ENCODE results near the gene ARID1B. TPM values are rescaled to one million over a fixed set of nuclear protein-coding genes. Genes with fewer than 3 reads are reported as not detected.
A peak's percentile ranks its signal among the peaks of the same experiment; 100 is the strongest.

ARID1B gene
- total RNA-seq, 1 donor from 2014 or later, result 248 TPM

DNA sequence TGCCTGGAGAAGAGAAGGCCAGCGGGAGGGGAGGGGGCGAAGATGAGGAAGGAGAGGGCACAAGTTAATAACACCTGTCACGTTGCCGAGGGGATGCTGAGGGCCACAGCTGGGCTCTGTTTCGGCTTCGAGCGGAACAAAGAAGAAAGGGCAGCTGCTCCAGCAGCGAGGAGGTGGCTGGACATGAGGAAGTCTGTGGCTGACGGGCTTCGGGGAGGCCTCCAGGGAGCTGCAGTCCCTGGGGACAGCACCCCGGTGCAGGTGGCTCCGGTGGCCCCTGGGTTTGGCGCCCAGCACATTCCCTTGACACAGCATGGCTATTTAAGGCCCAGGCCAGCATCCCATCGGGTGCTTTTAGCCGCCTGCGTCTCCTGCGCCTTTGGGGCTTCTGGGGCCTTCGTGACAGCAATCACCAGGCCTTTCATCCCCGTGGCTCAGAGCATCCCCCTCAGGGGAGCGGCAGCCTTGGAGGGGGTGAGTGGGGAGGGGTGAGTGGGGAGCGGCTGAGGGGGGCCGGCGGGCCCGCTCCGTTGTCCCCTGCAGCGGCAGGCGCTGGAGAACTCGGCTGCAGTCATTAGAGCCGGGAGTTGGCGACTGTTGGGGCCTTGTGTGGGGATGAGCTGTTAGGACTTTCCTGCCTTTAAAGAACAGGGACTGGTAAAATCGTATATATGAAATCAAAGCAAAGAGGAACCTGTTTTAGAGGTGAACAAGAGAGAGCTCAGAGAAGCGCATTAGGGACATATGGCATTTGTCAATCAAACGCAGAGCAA lies 447.2 kb downstream of the ARID1B start:
- DNase-seq (peak; percentile 52), ATAC-seq (ENCODE audit: low read depth) (peak; percentile 51)
- peaks cover 44% of the 10 kb centered on the region for H3K4me1 Mint-ChIP-seq
- H3K9me3 Mint-ChIP-seq, result no peaks in the 10 kb centered on the region
- CTCF ChIA-PET, result interaction anchor here (1.1 to 1.5 kb wide), 2 partner anchors 9 to 12 kb away, joined by 3 to 6 read pairs; no protein-coding TSS in a partner anchor
- no peaks in the 10 kb centered on the region for H3K36me3 Mint-ChIP-seq (ENCODE audit: low read depth)
- H3K4me3 Mint-ChIP-seq, result peak overlapping the region; percentile 80
- peak overlapping the region; percentile 51 for H3K27ac Mint-ChIP-seq
- no peak for TF ChIP-seq CTCF (IDR thresholded peaks at IDR 0.05)
- POLR2A ChIA-PET, result interaction anchor here (0.6 to 2.8 kb wide), 3 partner anchors 11 to 938 kb away, joined by 3 to 19 read pairs (median 7); no protein-coding TSS in a partner anchor
- H3K27me3 Mint-ChIP-seq, result no peaks in the 10 kb centered on the region
- intact Hi-C loops (cut with micrococcal nuclease), result loop anchor here (5.0 kb wide), 2 partner anchors 443 to 447 kb away; partner anchors contain the start of gene ARID1B

- POLR2A ChIA-PET, result interaction anchor here (2.8 kb wide), 1 partner anchor 49 kb away, joined by 19 read pairs; no protein-coding TSS in a partner anchor
- no peaks in the 10 kb centered on the region for H3K36me3 Mint-ChIP-seq (ENCODE audit: low read depth)
- ATAC-seq (ENCODE audit: low read depth), result no peak
- CTCF ChIA-PET, result interaction anchor here (1.5 kb wide), 1 partner anchor 11 kb away, joined by 6 read pairs; no protein-coding TSS in a partner anchor
- peaks cover 49% of the 10 kb centered on the region for H3K4me1 Mint-ChIP-seq
- DNase-seq, result no peak
- intact Hi-C loops (cut with micrococcal nuclease), result loop anchor here (5.0 kb wide), 2 partner anchors 442 to 448 kb away; partner anchors contain the start of gene ARID1B
- no peak overlapping the region for H3K27ac Mint-ChIP-seq
- H3K27me3 Mint-ChIP-seq, result no peaks in the 10 kb centered on the region
- H3K9me3 Mint-ChIP-seq, result no peaks in the 10 kb centered on the region
- TF ChIP-seq CTCF (IDR thresholded peaks at IDR 0.05), result no peak
- H3K4me3 Mint-ChIP-seq, result no peak overlapping the region
Measured at GRCh38 chr6:157224951-157225574, 447.9 kb downstream of the ARID1B start.

- DNase-seq (no peak), ATAC-seq (ENCODE audit: low read depth) (no peak)
- ChIA-PET POLR2A (interaction anchor here (0.5 kb wide), 1 partner anchor 15 kb away, joined by 4 read pairs; no protein-coding TSS in a partner anchor), CTCF (no interaction called here)
- Mint-ChIP-seq H3K36me3 (ENCODE audit: low read depth) (no peaks in the 10 kb centered on the region), H3K27ac (no peak overlapping the region), H3K9me3 (no peaks in the 10 kb centered on the region), H3K4me1 (peaks cover 48% of the 10 kb centered on the region), H3K4me3 (no peak overlapping the region), H3K27me3 (no peaks in the 10 kb centered on the region)
- intact Hi-C loops (cut with micrococcal nuclease), result no loop called here
- TF ChIP-seq CTCF (IDR thresholded peaks at IDR 0.05), result no peak
Measured at GRCh38 chr6:157225575-157225995, 448.4 kb downstream of the ARID1B start.

- Mint-ChIP-seq H3K36me3 (ENCODE audit: low read depth) (no peaks in the 10 kb centered on the region), H3K27ac (no peak overlapping the region), H3K9me3 (no peaks in the 10 kb centered on the region), H3K4me3 (no peak overlapping the region), H3K27me3 (no peaks in the 10 kb centered on the region), H3K4me1 (peaks cover 42% of the 10 kb centered on the region)
- DNase-seq (no peak), ATAC-seq (ENCODE audit: low read depth) (no peak)
- intact Hi-C loops (cut with micrococcal nuclease), result no loop called here
- CTCF ChIA-PET, result no interaction called here
- POLR2A ChIA-PET, result interaction anchor here (0.5 kb wide), 1 partner anchor 15 kb away, joined by 4 read pairs; no protein-coding TSS in a partner anchor
- TF ChIP-seq CTCF (IDR thresholded peaks at IDR 0.05), result no peak
Measured at GRCh38 chr6:157226026-157226625, 448.9 kb downstream of the ARID1B start.
